Ovary (tissue), 3 donors: Measurements from ENCODE around the gene DCUN1D1.

Experiments
- CTCF ChIP-seq, 3 donors: fragments of 450-650 bp in 2 of 3; fragments of 200-600 bp in 1 of 3; IDR thresholded peaks; one replicate each; pipeline versions ENCODE4 v1.5.1 to v1.8.0; 2016 to 2022; ENCODE audit warnings: antibody characterized with exemption in 3 of 3, mild to moderate bottlenecking in 1 of 3
- EP300 ChIP-seq: sonication (generic); formaldehyde crosslinking; IDR thresholded peaks from one replicate; pipeline ENCODE4 v1.6.1; 2017; ENCODE audit warnings: antibody characterized with exemption
- donor health status: DM: no; HTN: no; CAD: no.

GRCh38 chr3:182895513-182896112 lies 84.7 kb downstream of the DCUN1D1 start:
- TF ChIP-seq CTCF (IDR thresholded peaks at IDR 0.05) (no peak), EP300 (no peak)
